Thyroid gland (tissue), 4 donors: ENCODE data around the gene ACADL.

ENCODE experiments used
- CTCF ChIP-seq, 6 experiments: fragments of 200-600 bp in 3 of 6; fragments of 450-650 bp in 3 of 6; sonication (generic) in 3 of 6; IDR thresholded peaks; one replicate each; pipeline ENCODE4 v1.5.1; 2016 to 2019; ENCODE audit warnings: antibody characterized with exemption in 6 of 6, mild to moderate bottlenecking in 2 of 6, inconsistent platforms in 1 of 6, moderate library complexity in 1 of 6
- POLR2A ChIP-seq, 2 donors: fragments of 450-650 bp; IDR thresholded peaks; one replicate each; pipeline ENCODE4 v1.6.1; 2017; ENCODE audit warnings: antibody characterized with exemption in 2 of 2, mild to moderate bottlenecking in 2 of 2, moderate library complexity in 1 of 2

DNA sequence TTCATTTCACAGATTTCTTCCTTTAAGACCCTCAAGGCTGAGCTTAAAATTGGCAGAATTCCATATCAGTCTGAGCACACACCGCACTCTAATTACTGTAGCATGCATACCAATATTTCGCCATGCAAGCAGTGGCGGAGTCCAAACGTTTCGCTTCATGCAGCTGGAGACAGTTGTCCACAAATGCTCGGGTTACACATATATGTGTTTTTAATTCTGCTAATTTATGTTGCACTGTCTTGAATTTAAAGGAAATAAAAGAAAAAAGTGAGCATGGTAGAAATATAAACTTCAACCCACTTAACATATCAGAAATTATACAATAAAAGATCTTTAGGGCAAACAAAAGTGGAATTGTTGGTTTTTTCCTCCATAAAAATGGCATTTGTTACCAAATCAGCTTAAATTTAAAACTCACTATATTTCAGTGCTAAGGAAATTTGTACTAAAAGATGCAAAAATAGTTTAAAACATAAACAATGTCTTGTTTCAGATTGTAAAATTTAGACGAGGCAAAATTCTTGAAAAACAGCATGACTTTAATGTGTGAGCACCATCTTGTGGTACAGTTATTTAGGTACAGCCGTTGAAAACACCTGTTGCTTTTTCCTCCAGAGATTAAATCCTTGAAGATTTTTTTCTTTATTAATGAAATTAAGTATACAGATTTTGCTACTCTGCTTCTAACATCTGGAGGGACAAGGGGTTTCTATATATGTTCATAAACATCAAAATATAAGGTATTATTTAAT, 30.0 kb downstream of the ACADL start:
- TF ChIP-seq CTCF (IDR thresholded peaks at IDR 0.05) (peak; percentile 34 to 72 (median 58)), POLR2A (IDR thresholded peaks at IDR 0.05) (no peak)
